ENCODE results near the gene AKT3.
"Not testable (repeated sequence)": the region's sequence is repeated elsewhere in the genome, so short reads cannot be mapped to it uniquely, and the experiment has no call there.

AKT3 gene

DNA sequence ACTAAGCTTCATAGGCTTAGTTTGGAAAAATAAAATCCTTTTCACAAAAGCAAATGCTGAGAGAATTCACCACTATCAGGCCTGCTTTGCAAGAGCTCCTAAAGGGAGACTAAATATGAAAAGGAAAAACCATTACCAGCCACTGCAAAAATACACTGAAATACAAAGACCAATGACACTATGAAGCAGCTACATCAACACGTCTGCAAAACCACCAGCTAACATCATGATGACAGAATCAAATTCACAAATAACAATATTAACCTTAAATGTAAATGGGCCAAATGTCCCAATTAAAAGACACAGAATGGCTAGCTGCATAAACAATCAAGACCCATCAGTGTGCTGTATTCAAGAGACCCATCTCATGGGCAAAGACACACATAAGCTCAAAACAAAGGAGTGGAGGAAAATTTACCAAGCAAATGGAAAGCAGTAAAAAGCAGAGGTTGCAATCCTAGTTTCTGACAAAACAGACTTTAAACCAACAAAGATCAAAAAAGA, 28.8 kb downstream of the AKT3 start:
- FAIRE-seq, result no peak
- no peak for DNase-seq (ENCODE audit: insufficient read length, low spot score)
- TF ChIP-seq PAX5 (IDR thresholded peaks at IDR 0.05; ENCODE audit: insufficient read depth, low read length, severe bottlenecking) (no peak), POLR2AphosphoS5 (IDR thresholded peaks at IDR 0.05; ENCODE audit: low read depth, low read length) (no peak), POLR2A (IDR thresholded peaks at IDR 0.05; ENCODE audit: low read depth, low read length) (no peak), TAF1 (IDR thresholded peaks at IDR 0.05; ENCODE audit: low read depth, low read length) (no peak), SPI1 (IDR thresholded peaks at IDR 0.05; ENCODE audit: low read depth, low read length) (no peak), POU2F2 (IDR thresholded peaks at IDR 0.05; ENCODE audit: low read depth, low read length) (no peak)

DNA sequence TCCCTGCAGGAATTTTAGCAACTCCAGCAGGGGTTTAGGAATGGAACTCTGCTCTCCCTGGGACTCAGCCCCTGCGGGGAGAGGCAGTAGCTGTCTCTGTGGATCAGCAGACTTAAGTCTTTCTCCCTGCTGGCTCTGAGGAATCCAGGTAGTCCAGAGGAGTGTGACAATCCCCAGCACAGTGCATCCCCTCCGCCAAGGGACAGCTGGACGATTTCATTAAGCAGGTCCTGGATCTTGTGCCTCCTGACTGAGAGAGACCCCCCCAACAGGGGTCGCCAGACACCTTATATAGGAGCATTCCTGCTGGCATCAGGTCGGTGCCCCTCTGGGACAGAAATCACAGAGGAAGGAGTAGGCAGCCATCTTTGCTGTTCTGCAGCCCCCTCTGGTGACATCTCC, 30.6 kb downstream of the AKT3 start:
- FAIRE-seq (no peak), DNase-seq (ENCODE audit: insufficient read length, low spot score) (no peak)
- TF ChIP-seq POLR2A (IDR thresholded peaks at IDR 0.05; ENCODE audit: low read depth, low read length), result no peak
- no peak for TF ChIP-seq SPI1 (IDR thresholded peaks at IDR 0.05; ENCODE audit: low read depth, low read length)
- no peak for TF ChIP-seq POU2F2 (IDR thresholded peaks at IDR 0.05; ENCODE audit: low read depth, low read length)
- TF ChIP-seq PAX5 (IDR thresholded peaks at IDR 0.05; ENCODE audit: insufficient read depth, low read length, severe bottlenecking), result no peak
- no peak for TF ChIP-seq POLR2AphosphoS5 (IDR thresholded peaks at IDR 0.05; ENCODE audit: low read depth, low read length)

- TF ChIP-seq POLR2AphosphoS5 (IDR thresholded peaks at IDR 0.05; ENCODE audit: low read depth, low read length), result no peak
- TF ChIP-seq TAF1 (IDR thresholded peaks at IDR 0.05; ENCODE audit: low read depth, low read length), result no peak
- TF ChIP-seq POLR2A (IDR thresholded peaks at IDR 0.05; ENCODE audit: low read depth, low read length), result no peak
- no peak for TF ChIP-seq PAX5 (IDR thresholded peaks at IDR 0.05; ENCODE audit: insufficient read depth, low read length, severe bottlenecking)
- TF ChIP-seq SPI1 (IDR thresholded peaks at IDR 0.05; ENCODE audit: low read depth, low read length), result no peak
- TF ChIP-seq POU2F2 (IDR thresholded peaks at IDR 0.05; ENCODE audit: low read depth, low read length), result no peak
- no peak for FAIRE-seq
These were observed 31.1 kb downstream of the AKT3 start for GRCh38 chr1:243818978-243819377.

DNA sequence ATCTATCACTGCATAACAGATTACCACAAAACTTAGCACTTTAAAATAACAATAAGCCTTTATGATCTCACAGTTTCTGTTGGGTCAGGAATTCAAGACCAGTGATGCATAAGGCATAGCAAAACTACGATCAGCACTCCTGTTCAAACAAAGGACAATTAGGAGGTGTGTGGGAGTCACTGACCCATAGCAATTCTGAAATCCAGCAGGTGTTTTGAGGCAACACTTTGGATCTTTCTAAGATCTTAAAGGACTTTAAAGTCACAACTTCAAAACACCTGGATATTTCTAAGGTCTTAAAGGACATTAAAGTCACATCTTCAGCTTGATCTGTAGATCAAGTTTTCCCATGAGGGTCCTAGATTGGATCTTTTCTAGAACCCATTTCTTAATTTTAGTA, 35.3 kb downstream of the AKT3 start:
- FAIRE-seq (no peak), DNase-seq (ENCODE audit: insufficient read length, low spot score) (no peak)
- TF ChIP-seq TAF1 (IDR thresholded peaks at IDR 0.05; ENCODE audit: low read depth, low read length), result no peak
- TF ChIP-seq POLR2A (IDR thresholded peaks at IDR 0.05; ENCODE audit: low read depth, low read length), result no peak
- TF ChIP-seq POLR2AphosphoS5 (IDR thresholded peaks at IDR 0.05; ENCODE audit: low read depth, low read length), result no peak
- no peak for TF ChIP-seq POU2F2 (IDR thresholded peaks at IDR 0.05; ENCODE audit: low read depth, low read length)
- no peak for TF ChIP-seq SPI1 (IDR thresholded peaks at IDR 0.05; ENCODE audit: low read depth, low read length)
- TF ChIP-seq PAX5 (IDR thresholded peaks at IDR 0.05; ENCODE audit: insufficient read depth, low read length, severe bottlenecking), result no peak

More at GRCh38 chr1:243818978-243819377, 31.1 kb downstream of the AKT3 start:
- no peak for DNase-seq (ENCODE audit: insufficient read length, low spot score)

DNA sequence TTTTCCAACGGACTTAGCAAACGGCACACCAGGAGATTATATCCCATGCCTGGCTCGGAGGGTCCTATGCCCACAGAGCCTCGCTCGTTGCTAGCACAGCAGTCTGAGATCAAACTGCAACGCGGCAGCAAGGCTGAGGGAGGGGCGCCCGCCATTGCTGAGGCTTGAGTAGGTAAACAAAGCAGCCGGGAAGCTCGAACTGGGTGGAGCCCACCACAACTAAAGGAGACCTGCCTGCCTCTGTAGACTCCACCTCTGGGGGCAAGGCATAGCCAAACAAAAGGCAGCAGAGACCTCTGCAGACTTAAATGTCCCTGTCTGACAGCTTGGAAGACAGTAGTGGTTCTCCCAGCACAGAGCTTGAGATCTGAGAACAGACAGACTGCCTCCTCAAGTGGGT, 42.7 kb downstream of the AKT3 start:
- not testable (repeated sequence) for DNase-seq (ENCODE audit: insufficient read length, low spot score); FAIRE-seq

GRCh38 chr1:243806310-243806709, 43.7 kb downstream of the AKT3 start:
- DNase-seq (ENCODE audit: insufficient read length, low spot score) (no peak), FAIRE-seq (no peak)
- TF ChIP-seq POU2F2 (IDR thresholded peaks at IDR 0.05; ENCODE audit: low read depth, low read length), result no peak
- TF ChIP-seq POLR2AphosphoS5 (IDR thresholded peaks at IDR 0.05; ENCODE audit: low read depth, low read length), result no peak
- no peak for TF ChIP-seq SPI1 (IDR thresholded peaks at IDR 0.05; ENCODE audit: low read depth, low read length)
- no peak for TF ChIP-seq TAF1 (IDR thresholded peaks at IDR 0.05; ENCODE audit: low read depth, low read length)
- TF ChIP-seq POLR2A (IDR thresholded peaks at IDR 0.05; ENCODE audit: low read depth, low read length), result no peak
- no peak for TF ChIP-seq PAX5 (IDR thresholded peaks at IDR 0.05; ENCODE audit: insufficient read depth, low read length, severe bottlenecking)

DNA sequence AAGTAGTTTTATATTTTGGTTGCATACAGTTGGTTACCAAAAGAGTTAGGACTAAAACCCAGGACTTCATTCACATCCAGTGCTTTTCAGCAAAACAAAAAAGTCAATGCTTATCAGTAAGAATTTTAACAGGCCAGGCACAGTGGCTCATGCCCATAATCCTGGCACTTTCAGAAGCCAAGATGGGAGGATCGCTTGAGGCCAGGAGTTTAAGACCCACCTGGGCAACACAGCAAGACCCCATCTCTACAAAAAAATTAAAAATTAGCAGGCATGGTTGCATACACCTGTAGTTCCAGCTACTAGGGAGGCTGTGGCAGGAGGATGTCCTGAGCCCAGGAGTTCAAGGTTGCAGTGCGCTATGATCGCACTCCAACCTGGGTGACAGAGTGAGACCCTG, 47.3 kb downstream of the AKT3 start:
- TF ChIP-seq TAF1 (IDR thresholded peaks at IDR 0.05; ENCODE audit: low read depth, low read length) (no peak), POLR2AphosphoS5 (IDR thresholded peaks at IDR 0.05; ENCODE audit: low read depth, low read length) (no peak), PAX5 (IDR thresholded peaks at IDR 0.05; ENCODE audit: insufficient read depth, low read length, severe bottlenecking) (no peak), POU2F2 (IDR thresholded peaks at IDR 0.05; ENCODE audit: low read depth, low read length) (no peak), POLR2A (IDR thresholded peaks at IDR 0.05; ENCODE audit: low read depth, low read length) (no peak), SPI1 (IDR thresholded peaks at IDR 0.05; ENCODE audit: low read depth, low read length) (no peak)
- DNase-seq (ENCODE audit: insufficient read length, low spot score), result no peak
- FAIRE-seq, result no peak

DNA sequence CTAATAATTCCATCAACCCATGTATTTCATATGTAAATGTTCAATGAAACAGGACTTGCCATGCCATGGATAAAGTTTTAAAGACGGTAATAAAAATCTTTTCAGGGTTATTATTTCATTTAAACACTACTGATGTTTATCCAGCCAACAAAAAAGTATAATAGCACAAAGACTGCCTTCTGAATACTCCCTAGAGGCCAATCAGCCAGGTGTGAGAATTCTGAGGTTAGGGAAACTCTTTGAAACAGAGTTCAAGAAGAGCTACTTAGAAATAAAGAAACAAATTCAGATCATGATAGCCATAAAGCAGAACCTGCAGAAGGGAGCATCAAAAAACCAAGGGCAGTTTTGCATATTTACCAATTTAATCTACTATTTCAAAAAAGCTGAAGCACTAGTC, 48.7 kb downstream of the AKT3 start:
- DNase-seq (ENCODE audit: insufficient read length, low spot score) (no peak), FAIRE-seq (no peak)
- TF ChIP-seq POLR2AphosphoS5 (IDR thresholded peaks at IDR 0.05; ENCODE audit: low read depth, low read length) (no peak), TAF1 (IDR thresholded peaks at IDR 0.05; ENCODE audit: low read depth, low read length) (no peak), SPI1 (IDR thresholded peaks at IDR 0.05; ENCODE audit: low read depth, low read length) (no peak), POLR2A (IDR thresholded peaks at IDR 0.05; ENCODE audit: low read depth, low read length) (no peak), PAX5 (IDR thresholded peaks at IDR 0.05; ENCODE audit: insufficient read depth, low read length, severe bottlenecking) (no peak), POU2F2 (IDR thresholded peaks at IDR 0.05; ENCODE audit: low read depth, low read length) (no peak)

- no peak for TF ChIP-seq SPI1 (IDR thresholded peaks at IDR 0.05; ENCODE audit: low read depth, low read length)
- no peak for TF ChIP-seq TAF1 (IDR thresholded peaks at IDR 0.05; ENCODE audit: low read depth, low read length)
- TF ChIP-seq POLR2AphosphoS5 (IDR thresholded peaks at IDR 0.05; ENCODE audit: low read depth, low read length), result no peak
- no peak for TF ChIP-seq POU2F2 (IDR thresholded peaks at IDR 0.05; ENCODE audit: low read depth, low read length)
- no peak for TF ChIP-seq PAX5 (IDR thresholded peaks at IDR 0.05; ENCODE audit: insufficient read depth, low read length, severe bottlenecking)
- no peak for TF ChIP-seq POLR2A (IDR thresholded peaks at IDR 0.05; ENCODE audit: low read depth, low read length)
- no peak for FAIRE-seq
- no peak for DNase-seq (ENCODE audit: insufficient read length, low spot score)
These were observed 50.1 kb downstream of the AKT3 start for GRCh38 chr1:243799908-243800307.

DNA sequence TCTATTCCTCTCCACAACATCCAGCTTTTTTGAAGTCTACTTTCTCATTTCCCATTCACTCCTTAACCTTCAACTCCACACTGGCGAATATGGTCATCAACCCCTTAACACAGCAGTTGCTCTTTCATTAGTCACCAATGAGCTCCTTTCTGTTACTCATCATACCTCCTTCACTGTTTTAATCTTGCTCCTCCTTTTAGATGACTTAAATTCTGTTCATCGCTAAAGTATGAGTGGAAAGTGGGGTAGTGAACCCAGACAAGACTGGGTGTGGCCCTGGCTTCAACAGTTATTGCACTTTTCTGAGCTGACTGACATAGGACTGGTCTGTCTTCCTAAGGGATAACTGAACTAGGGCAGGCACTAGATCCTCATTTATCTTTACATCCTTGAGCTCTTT, 51.3 kb downstream of the AKT3 start:
- FAIRE-seq (no peak), DNase-seq (ENCODE audit: insufficient read length, low spot score) (no peak)
- no peak for TF ChIP-seq POU2F2 (IDR thresholded peaks at IDR 0.05; ENCODE audit: low read depth, low read length)
- TF ChIP-seq POLR2A (IDR thresholded peaks at IDR 0.05; ENCODE audit: low read depth, low read length), result no peak
- TF ChIP-seq TAF1 (IDR thresholded peaks at IDR 0.05; ENCODE audit: low read depth, low read length), result no peak
- no peak for TF ChIP-seq SPI1 (IDR thresholded peaks at IDR 0.05; ENCODE audit: low read depth, low read length)
- no peak for TF ChIP-seq PAX5 (IDR thresholded peaks at IDR 0.05; ENCODE audit: insufficient read depth, low read length, severe bottlenecking)
- TF ChIP-seq POLR2AphosphoS5 (IDR thresholded peaks at IDR 0.05; ENCODE audit: low read depth, low read length), result no peak

All from GM12891 (cell line).